ENCODE measurements around the gene BACH2.

Gene BACH2

DNA sequence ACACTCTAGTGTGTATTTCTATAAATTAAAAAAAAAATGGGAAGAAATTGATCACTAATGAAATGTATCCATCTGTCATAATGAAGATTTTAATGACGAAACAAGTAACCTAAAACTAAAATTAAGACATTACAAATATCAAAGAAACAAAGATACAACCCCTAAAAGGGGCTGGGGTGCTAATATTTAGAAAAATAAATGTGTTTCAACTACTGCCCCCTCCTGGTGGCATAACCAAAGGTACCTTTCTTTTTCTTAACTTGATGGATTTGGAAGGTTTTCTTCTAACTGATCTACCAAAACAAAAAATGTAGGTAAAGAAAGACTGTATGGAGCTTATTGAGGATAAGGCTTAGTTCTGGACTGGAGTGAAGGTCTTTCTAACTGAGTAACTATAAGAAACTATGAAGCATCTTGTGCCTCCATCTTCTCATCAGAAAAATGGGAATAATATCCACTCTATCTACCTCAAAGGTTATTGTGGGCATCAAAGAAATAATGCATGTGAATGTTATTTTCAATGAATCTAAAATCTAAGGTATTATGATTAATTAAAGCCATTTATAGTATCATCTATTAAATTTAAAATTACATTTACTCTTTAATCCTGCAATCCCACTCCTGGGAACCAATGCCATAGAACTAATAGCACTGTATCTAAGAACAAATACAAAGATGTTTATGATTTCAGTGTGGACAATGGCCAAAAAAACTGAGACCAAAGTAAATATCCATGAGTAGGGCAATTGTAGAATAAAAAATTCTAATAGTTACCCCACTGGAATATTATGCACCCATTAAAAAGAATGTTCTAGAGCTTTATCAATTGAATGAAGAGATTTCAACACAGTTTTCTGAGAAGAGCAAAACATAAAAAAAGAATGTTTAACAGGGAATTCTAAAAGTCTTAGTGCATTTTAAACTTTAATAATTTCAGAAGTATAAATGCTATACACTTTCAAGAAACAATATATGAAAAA lies 117.2 kb downstream of the BACH2 start:
- no CpG with 5 or more reads among the region's 1 CpG for WGBS, 2 experiments (ENCODE audit: insufficient coverage in 2 of 2)
- no peak overlapping the region for H3K4me3 ChIP-seq (ENCODE audit: extremely low read depth, insufficient read depth, low read length, poor library complexity, severe bottlenecking)
- no peaks in the 10 kb centered on the region for H3K36me3 ChIP-seq (ENCODE audit: control insufficient read depth, insufficient read depth, low read length)
- no peak overlapping the region for H3K27ac ChIP-seq (ENCODE audit: low read depth, low read length, severe bottlenecking)
- H3K9me3 ChIP-seq (ENCODE audit: control insufficient read depth, low read length), result no peaks in the 10 kb centered on the region
- peaks cover 29% of the 10 kb centered on the region for H3K4me1 ChIP-seq (ENCODE audit: control insufficient read depth, insufficient read depth, low read length, poor library complexity, severe bottlenecking)

DNA sequence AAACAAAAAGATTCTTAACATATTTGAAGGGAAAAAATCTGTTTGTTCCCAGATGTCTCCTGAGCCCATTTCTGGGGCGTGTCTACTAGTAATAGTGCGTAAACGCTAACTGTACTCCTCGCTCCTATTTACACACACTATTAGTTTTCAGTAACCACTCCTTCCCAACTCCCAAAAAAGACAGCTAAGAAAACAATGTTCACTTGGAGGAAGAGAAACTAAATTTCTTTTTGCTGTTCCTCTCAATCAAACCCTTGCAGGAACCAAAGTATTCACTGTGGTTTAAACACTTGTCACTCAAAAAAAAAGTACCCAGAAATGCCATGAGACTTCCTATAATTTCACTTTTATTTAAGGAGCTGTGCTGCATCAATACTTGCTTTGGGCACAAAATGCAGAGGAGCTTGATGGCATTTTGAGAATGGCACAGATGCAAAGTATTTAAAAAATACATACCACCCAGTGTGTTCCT lies 118.2 kb downstream of the BACH2 start:
- Histone ChIP-seq H3K36me3 (ENCODE audit: control insufficient read depth, insufficient read depth, low read length) (no peaks in the 10 kb centered on the region), H3K4me3 (ENCODE audit: extremely low read depth, insufficient read depth, low read length, poor library complexity, severe bottlenecking) (no peak overlapping the region), H3K27ac (ENCODE audit: low read depth, low read length, severe bottlenecking) (no peak overlapping the region), H3K9me3 (ENCODE audit: control insufficient read depth, low read length) (no peaks in the 10 kb centered on the region), H3K4me1 (ENCODE audit: control insufficient read depth, insufficient read depth, low read length, poor library complexity, severe bottlenecking) (peaks cover 23% of the 10 kb centered on the region)
- WGBS, 2 experiments (ENCODE audit: insufficient coverage in 2 of 2), result 100% methylated on average over 4 of the region's 4 CpGs; no CpG with 5 or more reads in 1 of the 2 experiments

DNA sequence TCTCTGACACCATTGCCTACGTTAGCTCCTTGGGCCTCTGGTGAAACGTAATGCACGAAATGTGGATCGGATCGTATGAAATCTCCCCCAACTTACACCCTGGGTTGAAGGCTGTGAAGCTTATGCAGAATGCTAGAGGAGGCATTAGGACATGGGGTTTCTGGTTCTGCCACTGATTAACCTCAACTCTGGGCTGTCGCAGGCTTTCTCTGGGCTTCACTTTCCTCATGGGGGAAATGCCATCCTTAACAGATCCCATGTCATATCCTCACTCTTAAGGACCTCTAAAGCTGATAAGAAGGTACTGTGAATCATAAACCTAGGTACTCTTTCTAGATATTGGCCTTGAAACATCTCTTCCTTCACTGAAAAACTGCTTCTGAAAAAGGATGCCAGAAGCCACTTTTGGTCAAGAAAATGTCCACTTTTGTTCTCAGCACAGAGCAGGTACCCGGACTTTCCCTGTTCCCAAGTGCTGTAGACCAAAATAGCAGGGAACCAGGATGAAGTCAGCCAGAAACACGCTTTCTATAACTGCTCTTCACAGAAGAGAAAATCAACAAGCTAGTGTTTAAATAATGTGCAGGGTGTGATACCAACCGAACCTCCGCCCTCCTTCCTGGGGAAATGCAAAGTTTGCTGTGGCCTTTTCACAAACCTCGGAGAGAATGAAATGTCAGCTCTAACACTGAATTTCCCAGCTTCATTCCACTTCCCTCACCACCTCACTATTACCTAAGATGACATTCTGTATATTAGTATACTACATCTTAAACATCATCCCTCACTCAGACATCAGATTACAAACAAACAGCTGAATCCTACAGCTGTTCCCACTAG lies 118.9 kb downstream of the BACH2 start:
- Histone ChIP-seq H3K4me3 (ENCODE audit: extremely low read depth, insufficient read depth, low read length, poor library complexity, severe bottlenecking) (no peak overlapping the region), H3K4me1 (ENCODE audit: control insufficient read depth, insufficient read depth, low read length, poor library complexity, severe bottlenecking) (peaks cover 18% of the 10 kb centered on the region), H3K36me3 (ENCODE audit: control insufficient read depth, insufficient read depth, low read length) (no peaks in the 10 kb centered on the region), H3K27ac (ENCODE audit: low read depth, low read length, severe bottlenecking) (peak overlapping the region; percentile 39), H3K9me3 (ENCODE audit: control insufficient read depth, low read length) (no peaks in the 10 kb centered on the region)
- WGBS, 2 experiments (ENCODE audit: insufficient coverage in 2 of 2), result 87 to 89% methylated on average over 5 of the region's 11 CpGs

DNA sequence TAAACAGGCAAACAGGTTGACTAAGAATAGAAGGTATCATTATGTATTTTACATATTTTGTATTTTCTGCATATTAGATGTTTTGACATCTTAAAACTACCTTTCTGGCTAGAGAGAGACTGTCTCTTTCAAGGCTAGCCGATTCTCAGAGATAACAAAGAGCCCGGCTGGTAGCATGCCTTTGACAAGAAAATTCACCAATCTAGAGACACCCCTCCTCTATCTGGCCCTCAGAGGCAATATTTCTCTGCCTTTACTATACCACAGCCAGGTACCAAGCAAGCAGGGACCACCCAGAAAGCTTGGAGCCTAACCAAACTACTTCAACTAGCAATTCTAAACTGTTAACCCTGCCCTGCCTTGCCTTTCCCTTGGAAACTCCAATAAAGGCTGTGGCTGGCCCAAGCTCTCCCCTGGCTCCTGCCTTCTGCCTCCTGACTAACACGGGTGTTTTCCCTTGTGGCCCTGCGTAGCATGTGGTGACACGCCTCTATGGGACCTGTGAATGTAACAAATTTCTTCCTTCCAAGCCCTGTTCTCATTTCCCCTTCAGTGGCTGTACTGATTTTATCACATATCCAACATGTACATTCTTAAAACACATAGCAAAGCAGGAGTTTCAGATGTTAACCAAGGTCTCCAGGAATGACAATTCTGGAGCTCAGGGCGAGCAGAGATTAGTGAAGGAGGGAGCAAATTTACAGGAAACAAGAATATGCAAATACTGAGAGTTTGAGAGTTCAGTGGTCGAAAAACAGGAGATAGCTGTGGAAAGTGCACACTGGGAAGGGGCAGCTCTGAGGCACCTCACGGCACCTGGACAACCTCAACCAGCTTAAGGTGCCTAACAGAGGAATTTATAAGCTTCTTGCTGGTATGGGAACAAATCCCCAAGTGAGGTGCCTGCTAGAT lies 120.8 kb downstream of the BACH2 start:
- peaks cover 18% of the 10 kb centered on the region for H3K4me1 ChIP-seq (ENCODE audit: control insufficient read depth, insufficient read depth, low read length, poor library complexity, severe bottlenecking)
- peak overlapping the region; percentile 32 for H3K27ac ChIP-seq (ENCODE audit: low read depth, low read length, severe bottlenecking)
- no peak overlapping the region for H3K4me3 ChIP-seq (ENCODE audit: extremely low read depth, insufficient read depth, low read length, poor library complexity, severe bottlenecking)
- H3K9me3 ChIP-seq (ENCODE audit: control insufficient read depth, low read length), result no peaks in the 10 kb centered on the region
- H3K36me3 ChIP-seq (ENCODE audit: control insufficient read depth, insufficient read depth, low read length), result no peaks in the 10 kb centered on the region
- WGBS, 2 experiments (ENCODE audit: insufficient coverage in 2 of 2), result 91% methylated on average over 7 to 8 of the region's 8 CpGs

DNA sequence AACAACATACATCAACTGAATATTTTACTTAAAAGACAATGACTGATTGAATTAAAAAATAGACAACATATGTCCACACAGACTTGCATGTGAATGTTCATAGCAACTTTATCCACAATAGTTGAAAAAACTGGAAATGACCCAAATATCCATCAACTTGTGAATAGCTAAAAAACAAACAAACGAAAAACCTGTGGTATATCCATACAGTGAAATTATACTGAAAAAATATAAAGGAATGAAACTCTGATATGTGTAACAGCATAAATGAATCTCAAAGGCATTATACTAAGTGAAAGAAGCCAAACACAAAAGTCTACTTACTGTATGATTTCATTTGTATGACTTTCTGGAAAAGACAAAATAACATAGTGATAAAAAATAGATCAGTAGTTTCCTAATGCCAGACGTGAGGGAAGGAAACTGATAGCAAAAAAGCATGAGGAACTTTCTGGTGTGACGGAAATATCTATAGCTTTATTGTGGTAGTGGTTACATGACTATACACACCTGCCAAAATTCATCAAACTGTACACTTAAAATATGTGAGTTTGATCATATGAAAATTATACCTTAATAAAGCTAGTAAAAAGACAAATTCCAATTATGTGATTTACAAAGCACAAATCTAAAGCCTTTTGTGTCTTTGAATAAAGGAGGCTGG lies 123.2 kb downstream of the BACH2 start:
- Histone ChIP-seq H3K4me1 (ENCODE audit: control insufficient read depth, insufficient read depth, low read length, poor library complexity, severe bottlenecking) (peaks cover 17% of the 10 kb centered on the region), H3K27ac (ENCODE audit: low read depth, low read length, severe bottlenecking) (no peak overlapping the region), H3K4me3 (ENCODE audit: extremely low read depth, insufficient read depth, low read length, poor library complexity, severe bottlenecking) (no peak overlapping the region), H3K36me3 (ENCODE audit: control insufficient read depth, insufficient read depth, low read length) (no peaks in the 10 kb centered on the region), H3K9me3 (ENCODE audit: control insufficient read depth, low read length) (no peaks in the 10 kb centered on the region)
- WGBS, 2 experiments (ENCODE audit: insufficient coverage in 2 of 2), result no CpG with 5 or more reads among the region's 3 CpGs

DNA sequence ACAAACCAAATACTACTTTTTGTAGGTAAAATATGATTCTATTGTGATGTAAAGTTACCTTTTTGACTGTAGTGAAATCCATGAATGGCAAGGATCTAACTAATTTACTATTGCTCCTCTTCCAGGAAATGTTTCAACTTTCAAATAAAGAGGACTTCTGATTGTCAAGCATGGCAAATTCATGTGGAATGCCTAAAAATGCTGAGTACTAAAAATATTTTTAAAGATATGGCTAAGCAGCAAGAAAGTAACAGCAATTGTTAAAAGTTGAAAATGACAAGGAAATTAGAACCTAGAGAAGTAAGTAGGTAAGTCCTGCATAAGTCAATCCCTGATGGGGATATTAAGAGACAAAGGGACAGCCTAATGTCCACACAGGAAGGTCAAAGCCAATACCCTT lies 126.0 kb downstream of the BACH2 start:
- H3K27ac ChIP-seq (ENCODE audit: low read depth, low read length, severe bottlenecking), result no peak overlapping the region
- H3K4me3 ChIP-seq (ENCODE audit: extremely low read depth, insufficient read depth, low read length, poor library complexity, severe bottlenecking), result no peak overlapping the region
- H3K4me1 ChIP-seq (ENCODE audit: control insufficient read depth, insufficient read depth, low read length, poor library complexity, severe bottlenecking), result peaks cover 6% of the 10 kb centered on the region
- no peaks in the 10 kb centered on the region for H3K36me3 ChIP-seq (ENCODE audit: control insufficient read depth, insufficient read depth, low read length)
- H3K9me3 ChIP-seq (ENCODE audit: control insufficient read depth, low read length), result no peaks in the 10 kb centered on the region

DNA sequence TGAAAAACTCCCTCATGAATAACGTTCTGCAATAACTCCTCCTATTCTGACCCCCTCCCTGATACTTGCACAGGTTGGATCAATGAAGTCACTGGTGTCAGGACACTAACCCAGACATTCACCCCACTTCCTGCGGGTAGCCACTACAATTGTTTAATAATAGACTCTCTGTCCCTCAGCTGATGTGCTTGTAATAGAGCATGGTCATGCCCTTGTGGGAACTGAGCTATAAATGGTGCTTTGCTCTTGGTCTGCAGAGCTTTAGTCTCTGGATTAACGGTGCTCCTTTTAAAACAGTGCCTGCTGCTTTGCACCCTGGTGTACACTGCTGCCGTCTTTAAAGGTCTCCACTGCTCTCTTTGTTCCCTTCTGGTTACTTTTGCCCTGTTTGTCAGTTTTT lies 127.3 kb downstream of the BACH2 start:
- Histone ChIP-seq H3K27ac (ENCODE audit: low read depth, low read length, severe bottlenecking) (no peak overlapping the region), H3K4me3 (ENCODE audit: extremely low read depth, insufficient read depth, low read length, poor library complexity, severe bottlenecking) (no peak overlapping the region)

DNA sequence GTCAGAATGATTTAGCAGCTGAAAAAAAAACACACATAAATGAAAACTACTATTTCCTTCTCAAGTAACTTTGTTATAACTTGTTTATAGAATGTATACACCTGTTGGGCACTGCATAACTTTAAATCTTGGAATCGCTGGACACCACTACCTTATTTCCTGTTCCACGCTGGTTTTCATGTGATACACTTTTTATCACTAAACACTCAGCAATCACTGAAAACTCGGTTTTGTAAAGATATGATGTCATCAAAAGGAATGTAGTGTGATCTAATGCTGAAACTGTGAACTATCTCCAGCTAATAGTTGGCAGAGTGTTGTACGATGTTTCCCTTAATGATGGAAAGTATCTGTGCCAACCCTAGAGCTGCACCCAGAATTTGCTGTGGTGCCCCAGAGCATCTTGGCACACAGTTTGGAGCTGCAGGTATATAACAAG lies 127.9 kb downstream of the BACH2 start:
- Histone ChIP-seq H3K4me1 (ENCODE audit: control insufficient read depth, insufficient read depth, low read length, poor library complexity, severe bottlenecking) (peaks cover 6% of the 10 kb centered on the region), H3K4me3 (ENCODE audit: extremely low read depth, insufficient read depth, low read length, poor library complexity, severe bottlenecking) (no peak overlapping the region), H3K27ac (ENCODE audit: low read depth, low read length, severe bottlenecking) (no peak overlapping the region), H3K9me3 (ENCODE audit: control insufficient read depth, low read length) (no peaks in the 10 kb centered on the region), H3K36me3 (ENCODE audit: control insufficient read depth, insufficient read depth, low read length) (no peaks in the 10 kb centered on the region)
- WGBS, 2 experiments (ENCODE audit: insufficient coverage in 2 of 2), result 83 to 88% methylated on average over 1 of the region's 4 CpGs

More for the DNA sequence above, 127.3 kb downstream of the BACH2 start:
- 44 to 74% methylated on average over 1 to 3 of the region's 4 CpGs for WGBS, 2 experiments (ENCODE audit: insufficient coverage in 2 of 2)
- peaks cover 6% of the 10 kb centered on the region for H3K4me1 ChIP-seq (ENCODE audit: control insufficient read depth, insufficient read depth, low read length, poor library complexity, severe bottlenecking)
- H3K9me3 ChIP-seq (ENCODE audit: control insufficient read depth, low read length), result no peaks in the 10 kb centered on the region
- H3K36me3 ChIP-seq (ENCODE audit: control insufficient read depth, insufficient read depth, low read length), result no peaks in the 10 kb centered on the region

DNA sequence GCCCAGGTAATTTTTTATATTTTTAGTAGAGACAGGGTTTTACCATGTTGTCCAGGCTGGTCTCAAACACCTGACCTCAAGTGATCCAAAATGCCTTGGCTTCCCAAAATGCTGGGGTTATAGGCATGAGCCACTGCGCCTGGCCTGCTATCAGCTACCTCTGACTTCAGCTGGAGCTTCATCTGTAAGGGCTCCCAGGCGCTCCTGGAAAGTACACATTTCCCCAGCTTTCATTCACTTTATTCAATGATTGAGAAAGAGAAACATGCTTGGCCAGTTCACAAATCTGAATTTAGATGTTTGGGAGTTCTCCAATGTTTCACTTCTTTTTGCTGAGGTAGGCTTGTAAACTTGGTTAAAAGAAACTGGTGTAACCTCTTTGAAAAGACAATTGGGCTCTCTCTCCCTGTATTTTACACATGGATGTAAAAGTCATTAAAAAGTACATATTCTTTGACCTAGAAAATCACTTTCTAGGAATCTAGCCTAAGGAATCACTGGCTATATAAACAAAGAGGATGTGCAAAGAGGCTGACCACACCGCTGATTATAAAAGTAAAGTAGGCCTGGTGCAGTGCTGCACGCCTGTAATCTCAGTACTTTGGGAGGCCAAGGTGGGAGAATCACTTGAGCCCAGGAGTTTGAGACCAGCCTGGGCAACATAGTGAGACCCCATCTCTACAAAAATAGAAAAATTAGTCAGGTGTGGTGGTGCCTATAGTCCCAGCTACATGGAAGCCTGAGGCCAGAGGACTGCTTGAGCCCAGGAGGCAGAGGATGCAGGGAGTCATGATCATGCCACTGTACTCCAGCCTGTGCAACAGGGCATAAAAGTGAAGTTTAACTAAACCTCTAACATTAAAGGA lies 128.9 kb downstream of the BACH2 start:
- no peaks in the 10 kb centered on the region for H3K9me3 ChIP-seq (ENCODE audit: control insufficient read depth, low read length)
- H3K36me3 ChIP-seq (ENCODE audit: control insufficient read depth, insufficient read depth, low read length), result no peaks in the 10 kb centered on the region
- no peak overlapping the region for H3K27ac ChIP-seq (ENCODE audit: low read depth, low read length, severe bottlenecking)
- whole genome bisulfite sequencing, 2 experiments (ENCODE audit: insufficient coverage in 2 of 2), result 97% methylated on average over 4 of the region's 4 CpGs; no CpG with 5 or more reads in 1 of the 2 experiments
- no peak overlapping the region for H3K4me3 ChIP-seq (ENCODE audit: extremely low read depth, insufficient read depth, low read length, poor library complexity, severe bottlenecking)
- H3K4me1 ChIP-seq (ENCODE audit: control insufficient read depth, insufficient read depth, low read length, poor library complexity, severe bottlenecking), result peaks cover 6% of the 10 kb centered on the region

Data from mesodermal cell (in vitro differentiated cells).